ENCODE data around the gene PAX2.

DNA sequence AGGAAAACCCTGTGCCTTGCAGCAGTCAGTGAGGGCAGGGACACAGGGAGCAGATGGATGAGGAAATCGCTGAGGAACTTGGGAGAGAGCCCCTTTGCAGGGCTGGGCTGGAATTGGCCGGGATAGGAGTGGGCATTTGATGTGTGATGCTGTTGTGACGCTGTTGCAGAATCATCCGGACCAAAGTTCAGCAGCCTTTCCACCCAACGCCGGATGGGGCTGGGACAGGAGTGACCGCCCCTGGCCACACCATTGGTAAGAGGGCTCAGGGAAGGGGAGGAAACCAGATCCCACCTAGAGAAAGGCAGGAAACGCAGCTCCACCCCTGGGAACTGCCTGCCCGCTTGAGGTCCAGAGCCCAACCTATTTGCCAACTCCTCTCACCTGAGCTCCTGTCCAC is 33.9 kb downstream of the PAX2 start:
- TF ChIP-seq, protein P1, sequence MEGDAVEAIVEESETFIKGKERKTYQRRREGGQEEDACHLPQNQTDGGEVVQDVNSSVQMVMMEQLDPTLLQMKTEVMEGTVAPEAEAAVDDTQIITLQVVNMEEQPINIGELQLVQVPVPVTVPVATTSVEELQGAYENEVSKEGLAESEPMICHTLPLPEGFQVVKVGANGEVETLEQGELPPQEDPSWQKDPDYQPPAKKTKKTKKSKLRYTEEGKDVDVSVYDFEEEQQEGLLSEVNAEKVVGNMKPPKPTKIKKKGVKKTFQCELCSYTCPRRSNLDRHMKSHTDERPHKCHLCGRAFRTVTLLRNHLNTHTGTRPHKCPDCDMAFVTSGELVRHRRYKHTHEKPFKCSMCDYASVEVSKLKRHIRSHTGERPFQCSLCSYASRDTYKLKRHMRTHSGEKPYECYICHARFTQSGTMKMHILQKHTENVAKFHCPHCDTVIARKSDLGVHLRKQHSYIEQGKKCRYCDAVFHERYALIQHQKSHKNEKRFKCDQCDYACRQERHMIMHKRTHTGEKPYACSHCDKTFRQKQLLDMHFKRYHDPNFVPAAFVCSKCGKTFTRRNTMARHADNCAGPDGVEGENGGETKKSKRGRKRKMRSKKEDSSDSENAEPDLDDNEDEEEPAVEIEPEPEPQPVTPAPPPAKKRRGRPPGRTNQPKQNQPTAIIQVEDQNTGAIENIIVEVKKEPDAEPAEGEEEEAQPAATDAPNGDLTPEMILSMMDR (conservative IDR thresholded peaks at IDR 0.05; ENCODE audit: low read depth, low read length), result no peak
- no peak for TF ChIP-seq EZH2 (IDR thresholded peaks at IDR 0.05; ENCODE audit: borderline replicate concordance, low read depth, low read length, poor library complexity, severe bottlenecking)
